GM23338 (cell line): ENCODE data around the gene GRIN2A. TPM values are rescaled to one million over a fixed set of nuclear protein-coding genes. Genes with fewer than 3 reads are reported as not detected.

Experiments
- ETS1 ChIP-seq: IDR thresholded peaks from 2 replicates; pipeline ENCODE4 v1.6.1; 2016; ENCODE audit warnings: antibody characterized with exemption
- JUNB ChIP-seq: IDR thresholded peaks from one replicate; pipeline ENCODE4 v1.6.1; 2016; ENCODE audit warnings: antibody characterized with exemption; ENCODE audit not compliant: unreplicated experiment
- ZNF114 ChIP-seq: fragments of 250-450 bp; sonication (Bioruptor Pico); IDR thresholded peaks from 2 replicates; pipeline ENCODE4 v1.5.0; 2020; ENCODE audit warnings: mild to moderate bottlenecking, moderate library complexity
- polyA plus RNA-seq: library from polyadenylated mRNA; unstranded; fragments of >200 nt; fragmentation: Nextera tagmentation; extraction: Ambion mirVana; gene quantifications from 2 replicates; pipeline ENCODE4 v1.2.1, GENCODE V29; 2016
- total RNA-seq: library from RNA; depleted of rRNA; stranded (reverse); fragments of >200 nt; shearing (Covaris generic); gene quantifications from 2 replicates; pipeline ENCODE4 v1.2.3, GENCODE V29; 2014
- TF ChIP-seq, protein P1 (sequence below): fragments of 250-450 bp; sonication (Bioruptor Pico); IDR thresholded peaks from 2 replicates; pipeline ENCODE4 v1.5.0; 2020; ENCODE audit warnings: mild to moderate bottlenecking, moderate library complexity
- TF ChIP-seq, protein P2 (sequence below): IDR thresholded peaks from one replicate; pipeline ENCODE4 v1.6.1; 2018; ENCODE audit warnings: antibody characterized with exemption; ENCODE audit not compliant: unreplicated experiment

The GRIN2A gene
- total and polyA plus RNA-seq, 2 experiments from 2014 or later, result 0.89 to 5.1 TPM

DNA sequence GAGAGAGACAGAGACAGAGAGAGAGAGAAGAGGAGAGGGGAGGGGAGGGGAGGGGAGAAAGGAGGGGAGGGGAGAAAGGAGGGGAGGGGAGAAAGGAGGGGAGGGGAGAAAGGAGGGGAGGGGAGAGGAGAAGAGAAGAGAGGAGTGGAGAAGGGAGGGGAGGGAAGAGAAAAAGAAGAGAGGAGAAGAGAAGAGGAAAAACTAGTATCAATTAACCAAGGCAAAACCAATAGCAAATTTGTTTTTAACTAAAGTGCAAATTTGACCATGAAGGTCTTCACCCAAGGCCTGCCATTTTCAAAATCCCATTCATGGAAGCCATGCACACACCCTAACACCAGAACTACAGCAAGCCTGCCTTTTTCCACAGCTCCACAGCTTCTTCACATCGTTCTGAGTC, 16.6 kb downstream of the GRIN2A start (continued):
- TF ChIP-seq, protein P1, sequence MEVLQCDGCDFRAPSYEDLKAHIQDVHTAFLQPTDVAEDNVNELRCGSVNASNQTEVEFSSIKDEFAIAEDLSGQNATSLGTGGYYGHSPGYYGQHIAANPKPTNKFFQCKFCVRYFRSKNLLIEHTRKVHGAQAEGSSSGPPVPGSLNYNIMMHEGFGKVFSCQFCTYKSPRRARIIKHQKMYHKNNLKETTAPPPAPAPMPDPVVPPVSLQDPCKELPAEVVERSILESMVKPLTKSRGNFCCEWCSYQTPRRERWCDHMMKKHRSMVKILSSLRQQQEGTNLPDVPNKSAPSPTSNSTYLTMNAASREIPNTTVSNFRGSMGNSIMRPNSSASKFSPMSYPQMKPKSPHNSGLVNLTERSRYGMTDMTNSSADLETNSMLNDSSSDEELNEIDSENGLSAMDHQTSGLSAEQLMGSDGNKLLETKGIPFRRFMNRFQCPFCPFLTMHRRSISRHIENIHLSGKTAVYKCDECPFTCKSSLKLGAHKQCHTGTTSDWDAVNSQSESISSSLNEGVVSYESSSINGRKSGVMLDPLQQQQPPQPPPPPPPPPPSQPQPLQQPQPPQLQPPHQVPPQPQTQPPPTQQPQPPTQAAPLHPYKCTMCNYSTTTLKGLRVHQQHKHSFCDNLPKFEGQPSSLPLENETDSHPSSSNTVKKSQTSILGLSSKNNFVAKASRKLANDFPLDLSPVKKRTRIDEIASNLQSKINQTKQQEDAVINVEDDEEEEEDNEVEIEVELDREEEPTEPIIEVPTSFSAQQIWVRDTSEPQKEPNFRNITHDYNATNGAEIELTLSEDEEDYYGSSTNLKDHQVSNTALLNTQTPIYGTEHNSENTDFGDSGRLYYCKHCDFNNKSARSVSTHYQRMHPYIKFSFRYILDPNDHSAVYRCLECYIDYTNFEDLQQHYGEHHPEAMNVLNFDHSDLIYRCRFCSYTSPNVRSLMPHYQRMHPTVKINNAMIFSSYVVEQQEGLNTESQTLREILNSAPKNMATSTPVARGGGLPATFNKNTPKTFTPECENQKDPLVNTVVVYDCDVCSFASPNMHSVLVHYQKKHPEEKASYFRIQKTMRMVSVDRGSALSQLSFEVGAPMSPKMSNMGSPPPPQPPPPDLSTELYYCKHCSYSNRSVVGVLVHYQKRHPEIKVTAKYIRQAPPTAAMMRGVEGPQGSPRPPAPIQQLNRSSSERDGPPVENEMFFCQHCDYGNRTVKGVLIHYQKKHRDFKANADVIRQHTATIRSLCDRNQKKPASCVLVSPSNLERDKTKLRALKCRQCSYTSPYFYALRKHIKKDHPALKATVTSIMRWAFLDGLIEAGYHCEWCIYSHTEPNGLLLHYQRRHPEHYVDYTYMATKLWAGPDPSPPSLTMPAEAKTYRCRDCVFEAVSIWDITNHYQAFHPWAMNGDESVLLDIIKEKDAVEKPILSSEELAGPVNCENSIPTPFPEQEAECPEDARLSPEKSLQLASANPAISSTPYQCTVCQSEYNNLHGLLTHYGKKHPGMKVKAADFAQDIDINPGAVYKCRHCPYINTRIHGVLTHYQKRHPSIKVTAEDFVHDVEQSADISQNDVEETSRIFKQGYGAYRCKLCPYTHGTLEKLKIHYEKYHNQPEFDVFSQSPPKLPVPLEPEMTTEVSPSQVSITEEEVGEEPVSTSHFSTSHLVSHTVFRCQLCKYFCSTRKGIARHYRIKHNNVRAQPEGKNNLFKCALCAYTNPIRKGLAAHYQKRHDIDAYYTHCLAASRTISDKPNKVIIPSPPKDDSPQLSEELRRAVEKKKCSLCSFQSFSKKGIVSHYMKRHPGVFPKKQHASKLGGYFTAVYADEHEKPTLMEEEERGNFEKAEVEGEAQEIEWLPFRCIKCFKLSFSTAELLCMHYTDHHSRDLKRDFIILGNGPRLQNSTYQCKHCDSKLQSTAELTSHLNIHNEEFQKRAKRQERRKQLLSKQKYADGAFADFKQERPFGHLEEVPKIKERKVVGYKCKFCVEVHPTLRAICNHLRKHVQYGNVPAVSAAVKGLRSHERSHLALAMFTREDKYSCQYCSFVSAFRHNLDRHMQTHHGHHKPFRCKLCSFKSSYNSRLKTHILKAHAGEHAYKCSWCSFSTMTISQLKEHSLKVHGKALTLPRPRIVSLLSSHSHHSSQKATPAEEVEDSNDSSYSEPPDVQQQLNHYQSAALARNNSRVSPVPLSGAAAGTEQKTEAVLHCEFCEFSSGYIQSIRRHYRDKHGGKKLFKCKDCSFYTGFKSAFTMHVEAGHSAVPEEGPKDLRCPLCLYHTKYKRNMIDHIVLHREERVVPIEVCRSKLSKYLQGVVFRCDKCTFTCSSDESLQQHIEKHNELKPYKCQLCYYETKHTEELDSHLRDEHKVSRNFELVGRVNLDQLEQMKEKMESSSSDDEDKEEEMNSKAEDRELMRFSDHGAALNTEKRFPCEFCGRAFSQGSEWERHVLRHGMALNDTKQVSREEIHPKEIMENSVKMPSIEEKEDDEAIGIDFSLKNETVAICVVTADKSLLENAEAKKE (CRISPR knock-in tag), result no peak
- TF ChIP-seq ZNF114 (no peak), ETS1 (no peak), JUNB (no peak)
- TF ChIP-seq, protein P2, sequence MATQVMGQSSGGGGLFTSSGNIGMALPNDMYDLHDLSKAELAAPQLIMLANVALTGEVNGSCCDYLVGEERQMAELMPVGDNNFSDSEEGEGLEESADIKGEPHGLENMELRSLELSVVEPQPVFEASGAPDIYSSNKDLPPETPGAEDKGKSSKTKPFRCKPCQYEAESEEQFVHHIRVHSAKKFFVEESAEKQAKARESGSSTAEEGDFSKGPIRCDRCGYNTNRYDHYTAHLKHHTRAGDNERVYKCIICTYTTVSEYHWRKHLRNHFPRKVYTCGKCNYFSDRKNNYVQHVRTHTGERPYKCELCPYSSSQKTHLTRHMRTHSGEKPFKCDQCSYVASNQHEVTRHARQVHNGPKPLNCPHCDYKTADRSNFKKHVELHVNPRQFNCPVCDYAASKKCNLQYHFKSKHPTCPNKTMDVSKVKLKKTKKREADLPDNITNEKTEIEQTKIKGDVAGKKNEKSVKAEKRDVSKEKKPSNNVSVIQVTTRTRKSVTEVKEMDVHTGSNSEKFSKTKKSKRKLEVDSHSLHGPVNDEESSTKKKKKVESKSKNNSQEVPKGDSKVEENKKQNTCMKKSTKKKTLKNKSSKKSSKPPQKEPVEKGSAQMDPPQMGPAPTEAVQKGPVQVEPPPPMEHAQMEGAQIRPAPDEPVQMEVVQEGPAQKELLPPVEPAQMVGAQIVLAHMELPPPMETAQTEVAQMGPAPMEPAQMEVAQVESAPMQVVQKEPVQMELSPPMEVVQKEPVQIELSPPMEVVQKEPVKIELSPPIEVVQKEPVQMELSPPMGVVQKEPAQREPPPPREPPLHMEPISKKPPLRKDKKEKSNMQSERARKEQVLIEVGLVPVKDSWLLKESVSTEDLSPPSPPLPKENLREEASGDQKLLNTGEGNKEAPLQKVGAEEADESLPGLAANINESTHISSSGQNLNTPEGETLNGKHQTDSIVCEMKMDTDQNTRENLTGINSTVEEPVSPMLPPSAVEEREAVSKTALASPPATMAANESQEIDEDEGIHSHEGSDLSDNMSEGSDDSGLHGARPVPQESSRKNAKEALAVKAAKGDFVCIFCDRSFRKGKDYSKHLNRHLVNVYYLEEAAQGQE, result no peak
